Renal cortical epithelial cell (primary cell): ENCODE data around the gene THSD4. TPM values are rescaled to one million over a fixed set of nuclear protein-coding genes. Genes with fewer than 3 reads are reported as not detected.

ENCODE experiments used
- DNase-seq: peaks from one replicate; pipeline ENCODE4 v3.0.0-alpha.2; 2011; ENCODE audit warnings: low read depth
- total RNA-seq: library from RNA; depleted of rRNA; stranded (reverse); fragments of >200 nt; gene quantifications from 2 replicates; pipeline ENCODE4 v1.2.3, GENCODE V29; 2014

Gene THSD4
- total RNA-seq, 1 donor from 2014 or later, result 58.6 TPM

DNA sequence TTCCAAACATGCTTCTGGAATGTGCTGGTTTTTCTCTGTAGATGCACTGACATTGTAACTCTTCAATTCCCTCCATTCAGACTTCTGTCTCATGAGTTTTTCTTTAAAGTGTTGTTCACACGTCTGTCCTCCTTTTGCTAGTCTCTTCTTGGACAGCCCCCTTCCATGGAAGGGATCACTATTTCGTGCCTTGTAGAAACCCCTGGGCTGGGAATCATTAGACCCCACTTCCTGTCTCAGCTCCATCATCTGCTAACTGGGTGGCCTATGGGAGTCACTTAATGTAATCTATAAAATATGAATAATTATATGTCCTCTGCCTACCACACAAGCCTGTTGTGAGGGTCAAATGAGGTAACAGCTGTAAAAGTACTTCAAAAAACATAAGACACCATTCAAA is 110.6 kb downstream of the THSD4 start:
- no peak for DNase-seq

DNA sequence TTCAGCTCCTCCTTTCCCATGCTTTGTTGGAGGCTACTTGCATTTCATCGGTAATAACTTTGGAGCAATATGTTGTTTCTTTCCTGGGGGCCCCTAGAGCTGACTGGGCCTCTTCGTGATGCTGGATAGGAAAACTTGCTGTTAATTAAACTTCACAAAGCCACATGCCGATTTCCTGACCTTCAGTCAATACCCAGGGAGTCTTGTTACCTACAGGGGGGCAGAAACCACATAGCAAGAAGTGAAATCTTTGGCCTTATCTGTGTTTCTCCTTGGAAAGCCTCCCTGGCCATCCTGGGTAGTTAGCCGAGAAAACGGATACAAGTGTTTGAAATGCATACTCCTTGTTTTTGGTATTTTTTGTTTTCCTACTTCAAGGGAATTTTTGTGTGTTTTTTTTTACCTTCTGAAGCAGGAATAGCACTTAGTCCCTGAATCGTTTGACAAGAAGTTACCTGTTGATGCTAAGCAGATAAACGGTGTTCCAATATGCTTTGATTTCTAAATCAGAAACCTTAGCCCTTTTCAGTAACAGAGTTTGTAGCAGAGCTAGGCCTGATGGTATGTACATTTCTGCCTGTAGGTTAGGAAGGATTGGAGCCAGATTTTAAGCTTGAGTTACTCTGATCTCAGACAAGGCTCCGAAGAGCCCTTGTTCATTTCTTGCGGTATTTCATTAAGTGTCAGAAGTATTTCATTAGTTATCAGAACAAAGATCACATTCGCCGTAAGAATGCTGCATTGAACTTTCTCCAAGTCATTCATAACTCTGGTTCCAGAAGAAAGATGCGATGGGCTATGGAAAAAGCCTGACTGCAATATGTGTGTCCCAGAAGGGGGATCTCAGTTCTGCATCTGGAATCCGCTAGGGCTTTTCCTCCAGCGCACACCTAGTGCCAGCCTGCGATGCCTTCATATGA is 111.5 kb downstream of the THSD4 start:
- no peak for DNase-seq

DNA sequence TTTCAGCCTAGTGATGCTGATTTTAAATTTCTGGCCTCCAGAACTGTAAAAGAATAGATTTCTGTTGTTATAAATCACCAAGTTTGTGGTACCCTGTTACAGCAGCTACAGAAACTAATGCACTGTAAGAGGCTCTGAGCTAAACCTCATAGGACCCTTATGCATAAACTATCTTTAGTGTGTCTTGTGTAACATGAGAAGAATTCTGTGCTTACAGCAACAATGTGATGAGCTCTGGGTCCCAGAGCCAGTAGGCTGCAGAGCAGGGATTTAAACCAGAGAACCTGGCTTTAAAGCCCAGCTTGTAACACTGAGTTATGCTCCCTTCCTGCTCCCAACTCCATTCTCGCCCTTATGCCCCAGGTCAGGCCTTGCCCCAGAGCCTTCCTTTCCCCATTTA is 113.1 kb downstream of the THSD4 start:
- DNase-seq, result no peak

DNA sequence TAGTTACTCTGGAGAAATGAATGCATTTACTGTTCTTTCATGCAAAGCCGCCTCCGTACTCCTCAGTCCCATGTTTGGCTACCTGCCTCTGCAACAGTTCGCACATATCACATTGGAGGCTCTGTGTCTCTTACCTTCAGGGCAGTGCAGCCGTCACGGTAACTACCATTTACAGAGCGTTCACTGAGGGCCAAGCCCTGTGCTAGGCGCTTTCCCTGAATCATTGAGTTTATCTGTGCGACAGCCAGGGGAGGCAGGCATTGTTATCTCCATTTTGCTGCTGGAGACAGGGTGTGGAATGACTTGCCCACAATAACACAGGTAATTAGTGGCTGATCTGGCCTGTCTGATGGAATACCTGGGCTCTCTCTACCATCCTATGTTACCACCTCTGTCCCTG is 115.0 kb downstream of the THSD4 start:
- DNase-seq, result no peak

DNA sequence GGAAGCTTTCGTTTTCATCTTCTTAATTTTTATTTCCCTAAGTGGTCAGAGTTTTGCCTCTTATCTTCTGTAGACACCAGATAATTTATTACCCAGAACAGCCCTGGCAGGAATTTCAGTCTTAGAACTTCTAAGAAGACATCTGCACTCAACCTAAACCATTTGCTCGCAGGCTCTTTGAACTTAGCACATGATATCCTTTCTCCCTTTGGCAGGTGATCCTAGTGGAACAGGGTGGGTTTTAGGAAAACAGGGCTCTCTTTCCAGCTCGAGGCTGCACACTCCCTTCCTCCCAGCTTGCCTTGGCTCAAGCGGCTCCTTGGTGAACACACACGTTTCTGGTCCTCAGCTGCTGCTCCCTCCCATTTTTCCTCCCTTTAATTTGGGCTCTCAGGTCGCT is 116.5 kb downstream of the THSD4 start:
- no peak for DNase-seq

DNA sequence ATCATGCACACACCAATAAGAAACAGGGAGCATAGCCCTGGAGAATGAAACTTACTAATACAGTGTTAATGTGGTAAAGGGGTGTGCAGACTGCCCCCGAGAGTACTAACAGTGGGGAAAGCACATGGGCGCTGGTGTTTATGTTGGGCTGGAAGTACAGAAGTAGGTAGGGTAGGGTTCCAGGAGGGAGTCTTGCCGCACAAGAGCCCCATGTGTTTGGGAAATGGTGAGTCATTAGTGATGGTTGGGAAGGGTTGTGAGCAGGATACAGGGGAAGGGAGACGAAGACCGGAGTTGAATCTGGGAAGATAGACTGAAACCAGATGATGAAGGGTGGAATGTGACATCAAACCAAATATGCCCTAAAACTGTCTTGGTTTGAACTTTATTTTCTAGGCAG is 117.1 kb downstream of the THSD4 start:
- no peak for DNase-seq

DNA sequence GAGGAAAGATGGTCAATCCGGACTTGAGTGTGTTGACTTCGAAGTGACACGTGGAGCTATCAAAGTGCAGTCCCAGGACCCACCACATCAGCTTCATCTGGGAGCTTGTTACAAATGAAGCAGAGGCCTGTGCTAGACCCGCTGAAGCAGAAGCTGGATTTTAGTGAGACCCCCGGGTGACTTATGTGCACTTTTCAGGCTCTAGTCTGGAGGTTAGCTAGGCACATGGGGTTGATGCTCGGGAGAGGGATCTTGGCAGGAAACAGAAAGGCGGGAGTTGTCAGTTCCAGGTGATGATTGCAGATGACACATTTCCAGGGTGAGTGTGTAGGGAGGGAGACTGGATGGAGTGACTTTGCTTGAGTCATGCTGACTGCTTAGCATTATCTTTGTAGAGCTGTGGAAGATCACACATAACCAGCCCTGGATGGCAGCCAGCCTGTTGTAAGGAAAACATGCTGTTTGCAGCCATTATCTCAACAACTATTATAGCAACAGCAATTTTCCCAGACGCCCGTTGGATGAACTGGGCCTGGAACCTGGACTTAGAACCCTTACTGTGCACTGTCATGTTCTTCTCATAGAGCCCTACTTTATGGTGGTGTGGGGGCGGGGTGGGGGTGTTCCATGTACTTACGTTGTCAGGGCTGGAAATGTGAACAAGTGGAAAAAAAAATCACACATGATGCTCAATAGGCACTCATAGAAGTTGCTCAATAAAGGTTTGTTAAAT is 122.4 kb downstream of the THSD4 start:
- peak; percentile 90 for DNase-seq

DNA sequence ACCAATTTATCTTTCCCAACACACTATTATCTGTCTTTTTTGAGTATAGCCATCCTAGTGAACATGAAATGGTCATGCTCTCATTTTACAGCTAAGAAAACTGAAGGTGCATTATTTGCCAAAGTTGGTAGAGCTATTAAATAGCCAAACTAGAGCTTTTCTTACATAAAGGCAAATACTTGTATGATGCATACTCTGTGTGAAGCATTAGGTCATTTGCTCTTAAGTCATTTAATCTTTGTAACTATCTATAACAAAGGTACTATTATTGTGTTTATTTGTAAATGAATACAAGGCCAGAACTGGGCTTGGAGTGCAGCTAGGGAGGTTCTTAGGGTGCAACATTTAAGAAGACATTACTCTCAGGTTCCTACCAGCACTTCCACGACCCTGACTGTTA is 123.7 kb downstream of the THSD4 start:
- DNase-seq, result no peak

DNA sequence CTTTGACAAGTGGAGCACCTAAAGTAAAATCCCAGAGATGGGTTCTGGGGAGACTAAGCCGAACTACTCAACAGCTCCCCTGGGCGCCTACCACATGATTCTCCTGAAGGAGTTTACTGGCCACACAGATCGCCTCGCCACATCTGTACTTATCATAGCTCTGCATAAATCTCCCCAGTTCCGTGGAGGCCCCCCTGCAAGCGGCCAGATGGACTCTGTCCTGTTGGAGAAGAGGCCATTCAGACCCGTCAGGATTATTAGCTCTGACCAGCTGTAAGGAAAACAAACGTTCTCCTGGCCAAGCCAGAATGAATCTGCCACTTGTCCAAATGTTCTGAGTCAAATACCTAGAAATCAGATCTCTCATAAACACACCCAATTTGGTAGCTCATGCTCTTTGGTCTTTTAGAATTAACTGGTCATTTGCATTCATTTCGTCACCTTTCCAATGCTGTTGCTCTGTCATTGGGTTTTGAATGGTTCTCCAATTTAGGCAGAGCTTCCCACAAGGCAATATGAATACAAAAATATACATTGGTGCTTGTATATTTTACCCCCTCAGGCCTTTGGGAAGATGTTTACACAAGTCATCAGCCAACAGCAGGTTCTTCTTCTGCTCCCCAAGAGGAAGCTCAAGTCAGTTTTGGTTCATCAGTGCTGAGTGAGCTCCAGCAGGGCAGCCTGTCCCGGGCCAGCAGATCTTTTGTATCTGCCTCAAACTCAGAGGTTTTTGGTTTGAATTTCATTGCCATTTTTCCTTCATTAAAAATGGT is 124.5 kb downstream of the THSD4 start:
- DNase-seq, result no peak

DNA sequence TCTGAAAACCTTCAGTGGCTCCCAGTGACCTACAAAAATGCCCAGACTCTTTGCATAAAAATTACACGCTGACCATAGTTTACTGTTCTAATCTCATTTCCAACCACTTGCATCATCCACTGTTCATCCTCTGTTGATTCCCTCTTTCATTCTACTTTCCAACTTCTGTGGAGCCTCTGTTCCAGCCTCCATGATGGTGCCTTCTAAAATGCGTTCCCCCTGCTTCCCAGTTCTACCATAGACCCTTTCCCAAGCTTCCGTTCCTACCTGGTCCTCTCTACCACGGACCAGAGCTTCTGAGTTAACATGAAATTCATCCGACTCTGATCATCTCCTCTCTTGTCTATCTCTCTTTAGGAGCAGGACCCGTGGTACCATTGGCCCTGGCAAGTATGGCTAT is 127.0 kb downstream of the THSD4 start:
- no peak for DNase-seq

DNA sequence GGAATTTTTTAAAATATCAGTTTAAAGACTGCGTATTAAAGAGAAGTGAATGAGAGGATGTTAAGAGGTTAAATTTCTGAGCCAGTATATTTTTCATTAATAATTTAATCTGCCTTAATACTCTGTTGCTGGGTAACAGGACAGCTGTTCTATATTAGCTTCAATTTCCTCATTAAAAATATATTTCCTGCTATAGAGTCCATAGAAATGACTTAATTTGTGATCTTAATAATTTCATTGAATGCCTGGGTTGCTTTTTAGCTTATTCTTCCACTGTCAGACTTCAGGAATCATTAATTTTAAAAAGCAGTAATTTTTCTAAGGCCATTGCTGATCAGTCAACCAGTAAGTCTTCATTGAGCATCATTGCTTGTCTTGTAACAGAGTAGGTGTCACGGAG is 129.0 kb downstream of the THSD4 start:
- DNase-seq, result no peak

DNA sequence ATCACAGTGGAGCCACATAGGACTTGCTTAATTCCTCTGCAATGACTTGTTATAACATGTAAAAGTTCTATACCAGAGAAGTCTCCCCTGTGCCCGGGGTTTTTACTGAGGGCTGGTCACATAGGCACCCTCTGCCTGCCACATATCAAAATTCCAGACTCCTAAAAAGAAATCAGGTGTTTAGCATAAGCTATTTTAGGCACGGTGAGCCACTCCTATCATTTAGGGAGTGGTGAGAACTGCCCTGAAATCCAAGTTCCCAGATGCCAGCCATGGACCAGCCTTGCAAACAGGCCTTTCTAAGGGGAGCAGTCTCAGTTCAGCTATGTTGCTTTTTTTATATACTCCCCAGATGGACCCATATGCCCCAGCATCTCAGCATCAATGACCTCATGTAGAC is 130.3 kb downstream of the THSD4 start:
- no peak for DNase-seq

DNA sequence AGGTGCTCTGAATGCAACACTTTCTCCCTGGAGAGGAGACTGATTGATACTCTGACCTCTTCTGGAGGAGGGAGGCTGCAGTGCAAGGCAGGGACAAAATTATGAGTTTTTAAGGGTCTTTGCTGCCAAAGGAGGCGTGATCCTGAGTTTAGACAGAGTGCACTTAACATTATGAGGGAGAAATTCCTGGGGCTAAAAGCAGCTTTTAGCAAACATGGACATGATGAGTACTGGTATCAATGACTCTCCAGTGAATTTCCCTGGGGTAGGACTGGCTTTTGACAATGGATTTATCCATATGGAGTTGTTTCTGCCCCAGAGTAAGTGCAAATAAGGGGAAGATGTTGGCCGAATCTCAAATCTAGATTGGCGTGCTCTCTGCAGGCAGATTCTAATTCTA is 133.1 kb downstream of the THSD4 start:
- no peak for DNase-seq

DNA sequence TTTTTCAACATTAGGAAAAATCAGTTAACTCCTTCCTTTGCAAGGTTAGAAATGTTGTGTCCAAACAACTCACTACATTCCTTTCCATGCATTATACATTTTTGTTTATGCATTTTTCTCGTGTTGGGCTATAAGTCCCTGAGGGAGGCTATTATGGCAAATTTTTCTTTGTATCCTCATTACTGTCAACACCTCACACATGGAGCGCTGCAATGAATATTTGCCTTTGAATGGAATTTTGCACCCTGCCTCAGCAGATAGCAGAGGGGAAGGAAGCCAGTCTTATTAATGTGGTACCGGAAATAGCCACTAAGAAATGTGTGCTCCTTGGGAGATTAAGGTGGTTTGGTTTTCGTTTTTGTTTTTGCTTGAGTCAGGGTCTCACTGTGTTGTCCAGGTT is 134.7 kb downstream of the THSD4 start:
- no peak for DNase-seq

DNA sequence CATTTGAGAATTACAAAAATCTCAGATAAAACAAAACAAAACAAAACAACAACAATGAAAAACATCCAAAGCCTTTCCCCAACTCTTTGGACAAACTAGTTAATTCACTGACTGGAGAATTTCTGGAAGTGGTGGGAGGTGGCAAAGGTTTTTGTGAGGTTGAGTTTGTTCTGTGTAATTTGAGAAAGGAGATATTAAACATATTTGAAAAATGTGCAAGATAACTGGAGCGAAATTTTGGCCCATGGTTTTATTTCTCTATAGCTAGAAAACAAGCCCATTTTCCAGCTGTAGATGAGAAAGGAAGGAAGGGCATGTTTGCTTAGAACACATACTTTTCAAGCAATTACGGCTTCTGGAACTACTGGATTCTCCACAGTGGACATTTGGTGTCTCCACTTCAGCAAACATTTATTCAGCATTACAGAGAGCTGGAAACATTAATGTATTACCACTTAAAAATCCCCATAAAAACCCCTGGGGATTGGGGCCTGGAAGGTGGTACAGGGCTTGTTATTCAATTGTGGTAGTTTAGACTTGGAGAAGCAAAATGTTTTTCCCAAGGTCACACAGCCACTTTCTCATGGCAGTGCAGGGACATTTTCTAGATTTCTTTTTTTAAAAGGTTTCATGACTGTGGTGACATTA is 135.8 kb downstream of the THSD4 start:
- DNase-seq, result no peak

DNA sequence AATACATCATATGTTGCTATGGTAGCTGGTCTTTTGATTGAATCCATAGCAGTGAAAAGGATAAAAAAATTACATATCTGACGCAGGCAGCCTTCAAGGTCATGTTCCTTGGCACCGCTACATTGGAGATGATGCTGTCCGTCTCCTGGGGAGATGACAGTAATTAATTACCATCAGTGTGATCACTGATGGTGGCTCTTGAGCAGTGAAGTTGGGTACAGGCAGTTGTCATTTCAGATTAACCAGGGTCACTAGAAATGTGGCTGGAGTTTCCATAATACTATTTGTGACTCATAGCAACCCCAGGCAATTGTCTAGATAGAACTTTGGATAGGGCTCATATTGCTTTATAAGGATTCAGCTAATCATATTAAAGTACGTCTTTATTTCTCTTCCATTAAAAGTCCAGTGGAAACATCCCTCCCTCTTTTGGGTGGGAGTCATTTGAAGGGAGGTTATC is 136.3 kb downstream of the THSD4 start:
- no peak for DNase-seq

DNA sequence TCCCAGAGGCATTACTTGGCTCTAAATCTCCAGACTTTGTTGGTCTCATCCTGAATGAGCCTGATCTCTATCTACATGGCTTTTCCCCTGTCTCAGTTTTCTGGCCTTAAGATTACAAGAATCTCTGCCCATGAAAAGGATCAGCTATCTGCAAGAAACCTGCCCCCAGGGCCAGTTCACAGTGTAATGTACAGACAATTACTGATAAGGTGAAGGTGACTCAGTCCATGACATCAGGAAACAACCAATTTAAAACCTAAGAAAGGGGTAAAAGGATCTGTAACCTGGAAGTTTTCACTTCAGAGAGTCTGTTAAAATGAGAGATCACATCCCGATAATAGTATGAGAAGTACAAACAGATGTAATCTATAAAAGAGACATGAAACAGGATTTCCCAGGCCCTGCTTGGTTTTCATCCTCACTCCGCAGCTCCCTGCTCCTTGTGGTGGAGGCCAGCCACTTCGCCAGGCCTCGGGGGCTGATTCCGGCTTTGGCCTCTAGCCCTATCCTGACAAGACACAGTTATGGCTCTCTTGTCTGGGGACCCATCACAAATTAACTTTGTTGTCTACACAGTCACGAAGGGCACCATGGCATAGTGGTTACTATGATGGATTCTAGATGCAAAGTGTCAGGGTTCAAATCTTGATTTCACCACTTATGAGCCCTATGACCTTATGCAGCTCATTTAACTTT is 136.9 kb downstream of the THSD4 start:
- DNase-seq, result peak; percentile 25

DNA sequence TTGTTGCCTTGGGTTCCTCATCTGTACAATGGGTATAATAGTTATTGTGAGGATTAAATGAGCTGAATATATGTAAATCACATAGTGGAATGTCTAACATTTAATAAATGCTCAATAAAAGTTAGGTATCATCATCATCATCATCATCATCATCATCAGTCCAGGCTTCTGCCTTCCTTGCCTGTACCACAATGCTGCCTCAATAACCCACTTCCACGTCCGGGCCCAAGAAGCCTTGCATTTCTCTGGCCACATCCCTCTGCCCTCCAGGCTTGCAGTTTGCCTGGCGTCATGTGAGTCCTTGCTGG is 137.4 kb downstream of the THSD4 start:
- DNase-seq, result no peak

DNA sequence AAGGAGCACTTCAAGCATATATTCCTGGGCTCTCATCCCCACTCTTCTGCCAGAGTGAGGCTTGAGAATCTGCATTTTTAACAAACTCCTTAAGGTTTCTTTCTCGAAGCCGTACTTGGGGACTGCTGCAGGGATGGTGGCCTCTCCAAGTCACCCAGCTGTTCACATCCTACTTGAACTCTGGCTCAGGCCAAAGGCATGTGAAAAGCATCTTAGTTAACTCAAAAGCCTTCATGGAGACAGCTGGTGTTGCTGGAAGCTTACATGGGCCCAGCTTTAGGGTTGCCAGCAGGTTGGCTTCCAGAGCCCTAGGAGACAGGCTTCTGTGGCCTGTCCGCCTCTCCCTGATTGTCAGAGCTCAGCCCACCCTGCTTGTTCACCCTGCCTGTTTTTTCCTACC is 139.2 kb downstream of the THSD4 start:
- DNase-seq, result no peak

DNA sequence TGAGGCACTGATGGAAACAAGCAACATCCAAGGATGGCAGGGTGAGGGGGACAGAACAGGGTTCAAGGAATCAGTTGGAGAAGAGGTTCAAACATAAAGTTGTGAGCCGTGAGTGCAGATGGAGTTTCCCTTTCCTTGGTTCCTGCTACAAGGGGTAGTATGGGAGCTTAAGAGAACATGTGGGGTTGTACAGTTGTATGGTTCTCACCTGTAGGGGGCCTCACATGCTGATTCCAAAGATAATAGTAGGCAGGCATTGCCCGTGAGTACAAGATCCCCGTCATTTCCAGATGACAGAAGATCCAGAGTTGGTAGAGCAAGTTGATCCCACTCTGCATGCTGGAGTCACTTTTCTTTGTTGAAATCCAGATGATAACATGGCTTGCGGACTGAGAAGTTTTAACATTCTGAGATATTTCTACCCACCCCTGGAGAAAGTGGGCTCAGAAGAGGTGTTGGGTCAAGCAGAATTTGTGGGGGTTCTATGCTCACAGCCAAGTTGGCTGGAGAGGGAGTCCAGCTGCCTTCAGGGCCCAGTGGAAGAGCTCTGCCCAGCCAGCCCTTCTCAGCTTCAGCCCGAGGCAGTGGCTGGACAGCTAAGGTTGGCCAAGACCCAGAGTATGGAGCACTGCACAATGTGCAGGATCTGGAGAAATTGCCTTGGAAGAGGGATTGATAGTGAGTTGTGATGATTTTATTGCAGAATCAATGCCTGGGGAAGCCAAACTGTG is 141.8 kb downstream of the THSD4 start:
- DNase-seq, result no peak

DNA sequence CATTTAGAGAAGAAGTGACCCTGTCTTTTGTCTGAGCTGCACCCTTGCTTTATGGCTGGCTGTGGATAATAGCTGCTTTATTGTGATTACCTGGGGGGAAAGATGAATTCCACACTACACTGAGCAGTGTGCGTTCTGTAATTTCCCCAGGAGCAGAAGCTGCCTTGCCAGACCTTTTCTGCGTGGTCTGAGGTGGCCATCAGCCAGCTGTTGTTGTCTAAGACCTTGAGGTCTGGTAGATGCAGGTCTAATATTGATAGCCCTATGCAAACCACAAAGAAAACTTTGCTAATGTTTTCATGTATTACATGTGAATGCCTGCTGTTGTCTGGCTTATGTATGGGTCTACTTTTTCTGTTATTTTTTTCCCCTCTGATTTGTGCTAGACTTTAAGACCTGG is 144.6 kb downstream of the THSD4 start:
- DNase-seq, result no peak
